Esophagus muscularis mucosa (tissue), 4 donors: ENCODE measurements around the gene ZFYVE28. TPM values are rescaled to one million over a fixed set of nuclear protein-coding genes. Genes with fewer than 3 reads are reported as not detected.

Experiments used
- DNase-seq: peaks from one replicate; pipeline ENCODE4 v3.0.0-alpha.2; 2017; ENCODE audit errors: extremely low spot score
- H3K27ac ChIP-seq, 4 donors: fragments of 200-600 bp; sonication (generic); replicated peaks in 1 of 4; 1 replicate in 3 of 4; 2 replicates in 1 of 4; pipeline ENCODE4 v1.5.1; 2016 to 2019; ENCODE audit warnings: mild to moderate bottlenecking in 1 of 4
- H3K27me3 ChIP-seq, 4 donors: fragments of 200-600 bp; sonication (generic); one replicate each; pipeline versions ENCODE4 v1.5.1 to v1.6.0; 2016 to 2019
- H3K36me3 ChIP-seq, 4 donors: fragments of 200-600 bp; sonication (generic); one replicate each; pipeline ENCODE4 v1.5.1; 2016 to 2019
- H3K4me1 ChIP-seq, 4 donors: fragments of 200-600 bp; sonication (generic); one replicate each; pipeline ENCODE4 v1.5.1; 2016 to 2019
- H3K4me3 ChIP-seq, 4 donors: fragments of 200-600 bp; sonication (generic); 1 replicate in 2 of 4; 2 replicates in 2 of 4; pipeline ENCODE4 v1.5.1; 2016 to 2019; ENCODE audit warnings: mild to moderate bottlenecking in 4 of 4, moderate library complexity in 1 of 4
- H3K9me3 ChIP-seq, 4 donors: fragments of 200-600 bp; sonication (generic); 1 replicate in 3 of 4; 2 replicates in 1 of 4; pipeline ENCODE4 v1.5.1; 2016 to 2019
- CTCF ChIP-seq, 3 experiments: fragments of 200-600 bp in 2 of 3; fragments of 450-650 bp in 1 of 3; sonication (generic) in 2 of 3; IDR thresholded peaks; one replicate each; pipeline ENCODE4 v1.5.1; 2017 to 2019; ENCODE audit warnings: antibody characterized with exemption in 3 of 3, mild to moderate bottlenecking in 2 of 3, moderate library complexity in 1 of 3
- EP300 ChIP-seq: sonication (generic); formaldehyde crosslinking; IDR thresholded peaks from one replicate; pipeline ENCODE4 v1.6.1; 2017; ENCODE audit warnings: antibody characterized with exemption
- POLR2A ChIP-seq: fragments of 450-650 bp; IDR thresholded peaks from one replicate; pipeline ENCODE4 v1.6.1; 2017; ENCODE audit warnings: antibody characterized with exemption, moderate library complexity, mild to moderate bottlenecking, low read depth
- POLR2AphosphoS5 ChIP-seq, 2 donors: sonication (generic); formaldehyde crosslinking; IDR thresholded peaks; one replicate each; pipeline ENCODE4 v1.6.1; 2017; ENCODE audit warnings: antibody characterized with exemption in 2 of 2
- WGBS: methylation state at CpG from one replicate; pipeline ENCODE4 v1.1.5; 2018; 5-methylcytosine and 5-hydroxymethylcytosine counted together
- intact Hi-C: fragments of 100-400 bp; cut with DNase I; formaldehyde crosslinking; loops from one replicate; pipeline ENCODE4 v1.15.1; 2023
- total RNA-seq, 4 donors: library from RNA; depleted of rRNA; stranded (reverse); fragments of >200 nt; gene quantifications; one replicate each; pipeline versions ENCODE4 v1.1.0 to v1.2.1, GENCODE V29; 2016

Gene ZFYVE28
- total RNA-seq, 4 donors from 2014 or later: 4.5 to 13.4 (median 8.4) TPM

GRCh38 chr4:2362266-2363055, 56.0 kb downstream of the ZFYVE28 start:
- intact Hi-C loops: no loop called here
- H3K4me1 ChIP-seq: peaks cover 10 to 33% (median 23%) of the 10 kb centered on the region in 4 donors
- no peak overlapping the region for H3K27ac ChIP-seq
- no peaks in the 10 kb centered on the region for H3K27me3 ChIP-seq
- 87% methylated on average over 8 of the region's 15 CpGs for WGBS
- TF ChIP-seq POLR2A: no peak
- TF ChIP-seq POLR2AphosphoS5 (IDR thresholded peaks at IDR 0.05): no peak
- TF ChIP-seq EP300: no peak
- no peak for TF ChIP-seq CTCF (IDR thresholded peaks at IDR 0.05)
- no peak for DNase-seq
- no peaks in the 10 kb centered on the region for H3K9me3 ChIP-seq
- no peaks in the 10 kb centered on the region for H3K36me3 ChIP-seq
- no peak overlapping the region for H3K4me3 ChIP-seq

- no peaks in the 10 kb centered on the region for H3K27me3 ChIP-seq
- WGBS: 84% methylated on average over 20 of the region's 23 CpGs
- DNase-seq: no peak
- H3K4me3 ChIP-seq: no peak overlapping the region
- intact Hi-C loops: no loop called here
- no peaks in the 10 kb centered on the region for H3K9me3 ChIP-seq
- H3K27ac ChIP-seq: no peak overlapping the region
- H3K4me1 ChIP-seq: peaks cover 10 to 33% (median 23%) of the 10 kb centered on the region in 4 donors
- no peaks in the 10 kb centered on the region for H3K36me3 ChIP-seq
- TF ChIP-seq POLR2AphosphoS5 (IDR thresholded peaks at IDR 0.05) (no peak), EP300 (no peak), CTCF (IDR thresholded peaks at IDR 0.05) (no peak), POLR2A (no peak)
Measured at GRCh38 chr4:2361366-2362265, 56.8 kb downstream of the ZFYVE28 start.

- no peak for DNase-seq
- Histone ChIP-seq H3K9me3 (no peaks in the 10 kb centered on the region), H3K4me3 (no peak overlapping the region), H3K4me1 (peaks cover 10 to 29% (median 19%) of the 10 kb centered on the region in 4 donors), H3K27me3 (no peaks in the 10 kb centered on the region), H3K36me3 (no peaks in the 10 kb centered on the region), H3K27ac (no peak overlapping the region)
- 90% methylated on average over 5 of the region's 6 CpGs for WGBS
- TF ChIP-seq EP300: no peak
- TF ChIP-seq POLR2AphosphoS5 (IDR thresholded peaks at IDR 0.05): no peak
- no peak for TF ChIP-seq CTCF (IDR thresholded peaks at IDR 0.05)
- no peak for TF ChIP-seq POLR2A
- intact Hi-C loops: no loop called here
Measured at GRCh38 chr4:2360396-2360730, 58.1 kb downstream of the ZFYVE28 start.

- no peak for DNase-seq
- WGBS: 93% methylated on average over 15 of the region's 24 CpGs
Measured at GRCh38 chr4:2359591-2360395, 58.7 kb downstream of the ZFYVE28 start.

More at GRCh38 chr4:2359591-2360395, 58.7 kb downstream of the ZFYVE28 start:
- Histone ChIP-seq H3K4me1 (peaks cover 6 to 23% (median 14%) of the 10 kb centered on the region in 4 donors), H3K27ac (no peak overlapping the region), H3K4me3 (no peak overlapping the region), H3K9me3 (no peaks in the 10 kb centered on the region), H3K27me3 (no peaks in the 10 kb centered on the region), H3K36me3 (no peaks in the 10 kb centered on the region)
- no peak for TF ChIP-seq POLR2AphosphoS5 (IDR thresholded peaks at IDR 0.05)
- TF ChIP-seq CTCF (IDR thresholded peaks at IDR 0.05): no peak
- no peak for TF ChIP-seq POLR2A
- no peak for TF ChIP-seq EP300
- intact Hi-C loops: no loop called here
